GM19351 (cell line): ENCODE measurements around the gene ZDHHC1.

Source experiments
- ATAC-seq: cut with Tn5 transposase; IDR thresholded peaks from one replicate; pipeline ENCODE4 v1.9.1; 2021; ENCODE audit warnings: mild to moderate bottlenecking, moderate library complexity; ENCODE audit not compliant: unreplicated experiment

Gene ZDHHC1

GRCh38 chr16:67415872-67416793, at the start of gene ZDHHC1:
Gene ZDHHC1 (minus strand): TSS chr16:67416477. CDS start chr16:67407775, 8,702 bp downstream.
- ATAC-seq = peak; percentile 73

- ATAC-seq = no peak
Measured at GRCh38 chr16:67464565-67464964, 48.3 kb upstream of the ZDHHC1 start.

GRCh38 chr16:67463691-67464090, 47.4 kb upstream of the ZDHHC1 start:
- no peak for ATAC-seq

- ATAC-seq = no peak
Measured at GRCh38 chr16:67463059-67463458, 46.8 kb upstream of the ZDHHC1 start.

- no peak for ATAC-seq
Measured at GRCh38 chr16:67462279-67462655, 46.0 kb upstream of the ZDHHC1 start.

- no peak for ATAC-seq
Measured at GRCh38 chr16:67461600-67462278, 45.5 kb upstream of the ZDHHC1 start.

GRCh38 chr16:67460961-67461360, 44.7 kb upstream of the ZDHHC1 start:
- ATAC-seq = no peak

- no peak for ATAC-seq
Measured at GRCh38 chr16:67460168-67460567, 43.9 kb upstream of the ZDHHC1 start.

GRCh38 chr16:67459861-67460150, 43.5 kb upstream of the ZDHHC1 start:
- no peak for ATAC-seq

GRCh38 chr16:67459066-67459860, 43.0 kb upstream of the ZDHHC1 start:
- no peak for ATAC-seq

GRCh38 chr16:67458121-67458641, 41.9 kb upstream of the ZDHHC1 start:
- ATAC-seq = no peak

- no peak for ATAC-seq
Measured at GRCh38 chr16:67457611-67458010, 41.3 kb upstream of the ZDHHC1 start.

- ATAC-seq = no peak
Measured at GRCh38 chr16:67456391-67457081, 40.3 kb upstream of the ZDHHC1 start.

GRCh38 chr16:67454852-67455251, 38.6 kb upstream of the ZDHHC1 start:
- no peak for ATAC-seq

GRCh38 chr16:67454104-67454503, 37.8 kb upstream of the ZDHHC1 start:
- no peak for ATAC-seq

- ATAC-seq = no peak
Measured at GRCh38 chr16:67451704-67452435, 35.6 kb upstream of the ZDHHC1 start.

GRCh38 chr16:67451061-67451703, 34.9 kb upstream of the ZDHHC1 start:
- ATAC-seq = no peak

- ATAC-seq = no peak
Measured at GRCh38 chr16:67449739-67450138, 33.5 kb upstream of the ZDHHC1 start.

GRCh38 chr16:67449336-67449735, 33.1 kb upstream of the ZDHHC1 start:
- ATAC-seq = no peak

GRCh38 chr16:67448580-67448979, 32.3 kb upstream of the ZDHHC1 start:
- no peak for ATAC-seq
